IMR-90 (cell line): ENCODE data around the gene PTK7. TPM values are rescaled to one million over a fixed set of nuclear protein-coding genes. Genes with fewer than 3 reads are reported as not detected.
A peak's percentile ranks its signal among the peaks of the same experiment; 100 is the strongest.

Experiments
- ATAC-seq: fragments of 200-7000 bp; cut with Tn5 transposase; 2 replicates; pipeline ENCODE4 v1.9.1; 2020; ENCODE audit warnings: low read depth, mild to moderate bottlenecking, moderate library complexity
- BruUV-seq: library from RNA; stranded (reverse); fragments of 400-500 nt; replicated peaks from 2 replicates; lab custom pipeline; 2021; lab: Mats Ljungman, UMichigan
- CTCF ChIA-PET: fragments of 300-600 bp; formaldehyde crosslinking; extraction: SDS; loops from one replicate; lab custom pipeline; 2021; ENCODE audit warnings: antibody characterized with exemption; lab: Yijun Ruan, JAX
- POLR2A ChIA-PET: fragments of 300-600 bp; sonication (Branson Sonifier 250); formaldehyde crosslinking; loops from one replicate; lab custom pipeline; 2022; ENCODE audit warnings: antibody characterized with exemption; ENCODE audit not compliant: unreplicated experiment; lab: Charles Lee
- DNase-seq: peaks from one replicate; pipeline ENCODE4 v3.0.0; 2013
- H2AFZ ChIP-seq: replicated peaks from 2 replicates; pipeline ENCODE3; 2013; ENCODE audit warnings: low read length, mild to moderate bottlenecking; ENCODE audit not compliant: poor library complexity
- H2AK5ac ChIP-seq: 2 replicates; pipeline ENCODE4 v1.6.1; 2013; ENCODE audit warnings: low read depth, low read length, inconsistent platforms
- H2AK9ac ChIP-seq: replicated peaks from 2 replicates; pipeline ENCODE3; 2013; ENCODE audit warnings: mild to moderate bottlenecking, low read depth, low read length, moderate library complexity; ENCODE audit not compliant: poor library complexity
- H2BK120ac ChIP-seq: 2 replicates; pipeline ENCODE4 v1.6.1; 2013; ENCODE audit warnings: low read depth, low read length, inconsistent platforms
- H2BK15ac ChIP-seq: 3 replicates; pipeline ENCODE4 v1.6.1; 2013; ENCODE audit warnings: low read depth, low read length, inconsistent platforms
- H2BK20ac ChIP-seq: 2 replicates; pipeline ENCODE4 v1.6.1; 2013; ENCODE audit warnings: low read depth, mild to moderate bottlenecking, inconsistent platforms, low read length, moderate library complexity
- H2BK5ac ChIP-seq: 2 replicates; pipeline ENCODE4 v1.6.1; 2013; ENCODE audit warnings: mild to moderate bottlenecking, low read depth, low read length, inconsistent platforms; ENCODE audit not compliant: poor library complexity, severe bottlenecking
- H3K14ac ChIP-seq: replicated peaks from 2 replicates; pipeline ENCODE4 v1.6.1; 2013; ENCODE audit warnings: low read depth, low read length, inconsistent platforms
- H3K18ac ChIP-seq: 2 replicates; pipeline ENCODE4 v1.6.1; 2013; ENCODE audit warnings: low read depth, low read length, control low read depth
- H3K23ac ChIP-seq: 2 replicates; pipeline ENCODE4 v1.6.1; 2013; ENCODE audit warnings: low read depth, low read length, inconsistent platforms
- H3K27ac ChIP-seq: 2 replicates; pipeline ENCODE4 v1.5.1; 2013; ENCODE audit warnings: mild to moderate bottlenecking, control low read depth, low read length; ENCODE audit not compliant: insufficient read depth
- H3K27me3 ChIP-seq: 2 replicates; pipeline ENCODE4 v1.6.1; 2013; ENCODE audit warnings: low read length; ENCODE audit not compliant: control insufficient read depth, insufficient read depth
- H3K36me3 ChIP-seq: 2 replicates; pipeline ENCODE4 v1.6.1; 2013; ENCODE audit warnings: low read length, mixed read lengths; ENCODE audit not compliant: control insufficient read depth, insufficient read depth
- H3K4ac ChIP-seq: 2 replicates; pipeline ENCODE4 v1.6.1; 2013; ENCODE audit warnings: low read depth, low read length, inconsistent platforms
- H3K4me1 ChIP-seq: 2 replicates; pipeline ENCODE4 v1.6.1; 2013; ENCODE audit warnings: low read length, mixed read lengths; ENCODE audit not compliant: control insufficient read depth, insufficient read depth
- H3K4me2 ChIP-seq: 2 replicates; pipeline ENCODE4 v1.6.1; 2013; ENCODE audit warnings: low read depth, mild to moderate bottlenecking, control low read depth, low read length, moderate library complexity
- H3K4me3 ChIP-seq: 2 replicates; pipeline ENCODE4 v1.5.1; 2013; ENCODE audit warnings: low read depth, mild to moderate bottlenecking, control low read depth, low read length, moderate library complexity; ENCODE audit not compliant: insufficient read depth
- H3K56ac ChIP-seq: 2 replicates; pipeline ENCODE4 v1.6.1; 2013; ENCODE audit warnings: low read length, inconsistent platforms; ENCODE audit not compliant: insufficient read depth; ENCODE audit errors: extremely low read depth
- H3K79me1 ChIP-seq, 2 experiments: 2 replicates each; pipeline ENCODE4 v1.6.1; 2013; ENCODE audit warnings: low read length in 2 of 2, inconsistent platforms in 1 of 2, low read depth in 1 of 2
- H3K9ac ChIP-seq: 2 replicates; pipeline ENCODE4 v1.6.1; 2013; ENCODE audit warnings: low read depth, low read length, control low read depth
- H3K9me1 ChIP-seq: 2 replicates; pipeline ENCODE4 v1.6.1; 2013; ENCODE audit warnings: low read length, inconsistent platforms; ENCODE audit not compliant: insufficient read depth
- H3K9me3 ChIP-seq: 2 replicates; pipeline ENCODE4 v1.6.1; 2013; ENCODE audit warnings: low read length; ENCODE audit not compliant: control insufficient read depth, insufficient read depth
- H4K20me1 ChIP-seq: 2 replicates; pipeline ENCODE4 v1.6.1; 2013; ENCODE audit warnings: low read length, inconsistent platforms; ENCODE audit not compliant: insufficient read depth
- H4K5ac ChIP-seq: 2 replicates; pipeline ENCODE4 v1.6.1; 2013; ENCODE audit warnings: mild to moderate bottlenecking, low read depth, low read length, control low read depth
- H4K8ac ChIP-seq, 2 experiments: 2 replicates each; pipeline ENCODE4 v1.6.1; 2013; ENCODE audit warnings: low read depth in 2 of 2, low read length in 2 of 2, control low read depth in 1 of 2, inconsistent platforms in 1 of 2
- H4K91ac ChIP-seq: 2 replicates; pipeline ENCODE4 v1.6.1; 2013; ENCODE audit warnings: low read depth, low read length, inconsistent platforms; ENCODE audit not compliant: insufficient read depth
- BHLHE40 ChIP-seq: fragments of 150-350 bp; IDR thresholded peaks from 2 replicates; pipeline ENCODE4 v1.6.1; 2016; ENCODE audit warnings: mild to moderate bottlenecking, low read depth, low read length
- MAFK ChIP-seq: IDR thresholded peaks from 2 replicates; pipeline ENCODE4 v1.6.1; 2012; ENCODE audit warnings: low read depth, low read length, improper control_type of control experiment
- WGBS, 2 experiments: methylation state at CpG; one replicate each; pipeline versions ENCODE4 v1.1.5 to v1.1.7; 2013; ENCODE audit warnings: missing lambda C conversion rate in 2 of 2; ENCODE audit not compliant: insufficient read length in 1 of 2; ENCODE audit errors: extremely low coverage in 2 of 2; 5-methylcytosine and 5-hydroxymethylcytosine counted together
- dilution Hi-C: fragments of 300-500 bp; cut with HindIII; formaldehyde crosslinking; loops from one replicate; pipeline ENCODE4 v1.14.3; 2018; ENCODE audit warnings: low sequenced_read_pairs; ENCODE audit not compliant: unreplicated experiment
- in situ Hi-C: fragments of 300-500 bp; cut with MboI; formaldehyde crosslinking; loops from 3 replicates; pipeline ENCODE4 v1.14.3; 2019; ENCODE audit warnings: low sequenced_read_pairs, inconsistent platforms, mixed read lengths
- intact Hi-C: fragments of 100-400 bp; cut with micrococcal nuclease; formaldehyde crosslinking; loops from 2 replicates; pipeline ENCODE4 v1.10.0; 2022
- polyA plus RNA-seq, 3 experiments: library from polyadenylated mRNA; depleted of rRNA; stranded (reverse); fragments of >200 nt; gene quantifications; 2 replicates each; pipeline ENCODE4 v1.2.3, GENCODE V29; 2012; ENCODE audit warnings: low replicate concordance in 1 of 3
- total RNA-seq: library from RNA; depleted of rRNA; stranded (reverse); fragments of >200 nt; gene quantifications from 2 replicates; pipeline ENCODE4 v1.2.3, GENCODE V29; 2012

PTK7 gene
- total and polyA plus RNA-seq, 2 of the 4 experiments (the other 2 are of a cell fraction): 47.1 to 142 TPM

GRCh38 chr6:43128926-43129325, 52.8 kb downstream of the PTK7 start:
- 65% methylated on average over 8 of the region's 16 CpGs; no CpG with 5 or more reads in 1 of the 2 experiments for WGBS, 2 experiments
- peaks cover 31 to 64% of the 10 kb centered on the region in 2 experiments for H3K79me1 ChIP-seq
- no peak overlapping the region for H4K91ac ChIP-seq
- no peak overlapping the region for H2BK15ac ChIP-seq
- H3K4ac ChIP-seq: 0 out of 2 replicates have a peak overlapping the region, but pooled peaks have one; percentile 17
- no peak for DNase-seq
- no peaks in the 10 kb centered on the region for H3K9me3 ChIP-seq
- no peak overlapping the region for H3K27ac ChIP-seq
- ChIA-PET POLR2A (no interaction called here), CTCF (interaction anchor here (0.8 to 1.2 kb wide), 2 partner anchors 57 to 59 kb away, joined by 3 to 4 read pairs; no protein-coding TSS in a partner anchor)
- no peak overlapping the region for H2BK20ac ChIP-seq
- ATAC-seq: peak; percentile 10; the same call in 1 of the 2 replicates
- dilution Hi-C loops: no loop called here
- H2AFZ ChIP-seq: peak overlapping the region; percentile 1
- no peak overlapping the region for H4K5ac ChIP-seq
- H3K4me2 ChIP-seq: no peak overlapping the region
- in situ Hi-C loops: loop anchor here (5.0 kb wide), 1 partner anchor 52 kb away; the partner anchor contains the start of gene PTK7
- no peak overlapping the region for H3K56ac ChIP-seq
- peaks cover 56% of the 10 kb centered on the region for H4K20me1 ChIP-seq
- no peak overlapping the region for H3K4me3 ChIP-seq
- H2BK120ac ChIP-seq: no peak overlapping the region
- peaks cover 27% of the 10 kb centered on the region for H3K36me3 ChIP-seq
- no peak overlapping the region for H3K18ac ChIP-seq
- no peak overlapping the region for H3K9ac ChIP-seq
- no peaks in the 10 kb centered on the region for H3K27me3 ChIP-seq
- no peak overlapping the region for H4K8ac ChIP-seq
- H3K23ac ChIP-seq: no peak overlapping the region
- intact Hi-C loops: loop anchor here (1.0 kb wide), 2 partner anchors 59 to 228 kb away; no protein-coding TSS in a partner anchor
- peaks cover 33% of the 10 kb centered on the region for H3K4me1 ChIP-seq
- H2AK9ac ChIP-seq: peak overlapping the region; percentile 70
- BruUV-seq: no TSS peak
- no peak overlapping the region for H2BK5ac ChIP-seq
- H2AK5ac ChIP-seq: no peak overlapping the region
- no peak for TF ChIP-seq MAFK
- no peak for TF ChIP-seq BHLHE40
- H3K9me1 ChIP-seq: peaks cover 17% of the 10 kb centered on the region
- H3K14ac ChIP-seq: no peak overlapping the region
